ENCODE measurements around the gene FARSA.

The FARSA gene

GRCh38 chr19:12944104-12944674 lies 10.7 kb upstream of the FARSA start:
- no peak overlapping the region for H3K4me3 ChIP-seq (ENCODE audit: low read depth in 1 of 2, low read length in 2 of 2)
- no peaks in the 10 kb centered on the region for H3K27me3 ChIP-seq (ENCODE audit: low read depth, low read length)
- H3K9me3 ChIP-seq (ENCODE audit: control insufficient read depth in 1 of 2, low read length in 2 of 2): no peaks in the 10 kb centered on the region
- no peak overlapping the region for H3K27ac ChIP-seq (ENCODE audit: low read length)
- H3K4me1 ChIP-seq (ENCODE audit: control insufficient read depth in 1 of 2, insufficient read depth in 2 of 2, low read length in 2 of 2): peaks cover 16 to 57% of the 10 kb centered on the region in 2 donors
- H3K36me3 ChIP-seq (ENCODE audit: control insufficient read depth in 1 of 2, insufficient read depth in 2 of 2, low read length in 2 of 2): peaks cover 46 to 63% of the 10 kb centered on the region in 2 donors

DNA sequence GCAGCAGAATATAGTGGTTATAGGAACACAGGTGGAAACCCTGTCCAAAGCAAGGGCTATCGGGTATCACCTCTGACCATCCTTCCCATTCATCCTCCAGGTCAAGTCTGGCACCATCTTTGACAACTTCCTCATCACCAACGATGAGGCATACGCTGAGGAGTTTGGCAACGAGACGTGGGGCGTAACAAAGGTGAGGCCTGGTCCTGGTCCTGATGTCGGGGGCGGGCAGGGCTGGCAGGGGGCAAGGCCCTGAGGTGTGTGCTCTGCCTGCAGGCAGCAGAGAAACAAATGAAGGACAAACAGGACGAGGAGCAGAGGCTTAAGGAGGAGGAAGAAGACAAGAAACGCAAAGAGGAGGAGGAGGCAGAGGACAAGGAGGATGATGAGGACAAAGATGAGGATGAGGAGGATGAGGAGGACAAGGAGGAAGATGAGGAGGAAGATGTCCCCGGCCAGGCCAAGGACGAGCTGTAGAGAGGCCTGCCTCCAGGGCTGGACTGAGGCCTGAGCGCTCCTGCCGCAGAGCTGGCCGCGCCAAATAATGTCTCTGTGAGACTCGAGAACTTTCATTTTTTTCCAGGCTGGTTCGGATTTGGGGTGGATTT lies 10.0 kb upstream of the FARSA start:
- no peak overlapping the region for H3K27ac ChIP-seq (ENCODE audit: low read length)
- H3K36me3 ChIP-seq (ENCODE audit: control insufficient read depth in 1 of 2, insufficient read depth in 2 of 2, low read length in 2 of 2): peaks cover 40 to 56% of the 10 kb centered on the region in 2 donors
- no peaks in the 10 kb centered on the region for H3K27me3 ChIP-seq (ENCODE audit: low read depth, low read length)
- H3K4me3 ChIP-seq (ENCODE audit: low read depth in 1 of 2, low read length in 2 of 2): no peak overlapping the region
- H3K9me3 ChIP-seq (ENCODE audit: control insufficient read depth in 1 of 2, low read length in 2 of 2): no peaks in the 10 kb centered on the region
- H3K4me1 ChIP-seq (ENCODE audit: control insufficient read depth in 1 of 2, insufficient read depth in 2 of 2, low read length in 2 of 2): peaks cover 16 to 57% of the 10 kb centered on the region in 2 donors

- H3K36me3 ChIP-seq (ENCODE audit: control insufficient read depth in 1 of 2, insufficient read depth in 2 of 2, low read length in 2 of 2): peaks cover 36 to 48% of the 10 kb centered on the region in 2 donors
- no peaks in the 10 kb centered on the region for H3K27me3 ChIP-seq (ENCODE audit: low read depth, low read length)
- no peaks in the 10 kb centered on the region for H3K9me3 ChIP-seq (ENCODE audit: control insufficient read depth in 1 of 2, low read length in 2 of 2)
- H3K4me3 ChIP-seq (ENCODE audit: low read depth in 1 of 2, low read length in 2 of 2): peak overlapping the region; percentile 99
- H3K4me1 ChIP-seq (ENCODE audit: control insufficient read depth in 1 of 2, insufficient read depth in 2 of 2, low read length in 2 of 2): peaks cover 17 to 49% of the 10 kb centered on the region in 2 donors
- H3K27ac ChIP-seq (ENCODE audit: low read length): no peak overlapping the region
Observed at GRCh38 chr19:12940897-12941296, 7.4 kb upstream of the FARSA start.

DNA sequence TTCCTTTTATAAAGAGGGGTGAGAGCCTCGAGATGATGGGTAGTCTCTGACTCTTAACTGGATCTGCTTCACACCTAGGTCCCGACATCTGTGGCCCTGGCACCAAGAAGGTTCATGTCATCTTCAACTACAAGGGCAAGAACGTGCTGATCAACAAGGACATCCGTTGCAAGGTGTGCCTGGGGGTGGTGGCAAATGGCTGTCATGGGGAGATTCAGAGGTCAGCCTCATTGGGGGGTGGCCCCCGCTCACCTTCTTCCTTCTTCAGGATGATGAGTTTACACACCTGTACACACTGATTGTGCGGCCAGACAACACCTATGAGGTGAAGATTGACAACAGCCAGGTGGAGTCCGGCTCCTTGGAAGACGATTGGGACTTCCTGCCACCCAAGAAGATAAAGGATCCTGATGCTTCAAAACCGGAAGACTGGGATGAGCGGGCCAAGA lies 6.5 kb upstream of the FARSA start:
- H3K36me3 ChIP-seq (ENCODE audit: control insufficient read depth in 1 of 2, insufficient read depth in 2 of 2, low read length in 2 of 2): peaks cover 36 to 48% of the 10 kb centered on the region in 2 donors
- H3K27me3 ChIP-seq (ENCODE audit: low read depth, low read length): no peaks in the 10 kb centered on the region
- H3K4me3 ChIP-seq (ENCODE audit: low read depth in 1 of 2, low read length in 2 of 2): peak overlapping the region; percentile 99
- H3K27ac ChIP-seq (ENCODE audit: low read length): peak overlapping the region; percentile 94
- H3K9me3 ChIP-seq (ENCODE audit: control insufficient read depth in 1 of 2, low read length in 2 of 2): no peaks in the 10 kb centered on the region
- peaks cover 17 to 49% of the 10 kb centered on the region in 2 donors for H3K4me1 ChIP-seq (ENCODE audit: control insufficient read depth in 1 of 2, insufficient read depth in 2 of 2, low read length in 2 of 2)

GRCh38 chr19:12938779-12939601 lies 5.5 kb upstream of the FARSA start:
- peak overlapping the region; percentile 94 for H3K27ac ChIP-seq (ENCODE audit: low read length)
- no peaks in the 10 kb centered on the region for H3K27me3 ChIP-seq (ENCODE audit: low read depth, low read length)
- H3K4me3 ChIP-seq (ENCODE audit: low read depth in 1 of 2, low read length in 2 of 2): peak overlapping the region; percentile 99
- H3K4me1 ChIP-seq (ENCODE audit: control insufficient read depth in 1 of 2, insufficient read depth in 2 of 2, low read length in 2 of 2): peaks cover 18 to 45% of the 10 kb centered on the region in 2 donors
- no peaks in the 10 kb centered on the region for H3K9me3 ChIP-seq (ENCODE audit: control insufficient read depth in 1 of 2, low read length in 2 of 2)
- peaks cover 27 to 39% of the 10 kb centered on the region in 2 donors for H3K36me3 ChIP-seq (ENCODE audit: control insufficient read depth in 1 of 2, insufficient read depth in 2 of 2, low read length in 2 of 2)

DNA sequence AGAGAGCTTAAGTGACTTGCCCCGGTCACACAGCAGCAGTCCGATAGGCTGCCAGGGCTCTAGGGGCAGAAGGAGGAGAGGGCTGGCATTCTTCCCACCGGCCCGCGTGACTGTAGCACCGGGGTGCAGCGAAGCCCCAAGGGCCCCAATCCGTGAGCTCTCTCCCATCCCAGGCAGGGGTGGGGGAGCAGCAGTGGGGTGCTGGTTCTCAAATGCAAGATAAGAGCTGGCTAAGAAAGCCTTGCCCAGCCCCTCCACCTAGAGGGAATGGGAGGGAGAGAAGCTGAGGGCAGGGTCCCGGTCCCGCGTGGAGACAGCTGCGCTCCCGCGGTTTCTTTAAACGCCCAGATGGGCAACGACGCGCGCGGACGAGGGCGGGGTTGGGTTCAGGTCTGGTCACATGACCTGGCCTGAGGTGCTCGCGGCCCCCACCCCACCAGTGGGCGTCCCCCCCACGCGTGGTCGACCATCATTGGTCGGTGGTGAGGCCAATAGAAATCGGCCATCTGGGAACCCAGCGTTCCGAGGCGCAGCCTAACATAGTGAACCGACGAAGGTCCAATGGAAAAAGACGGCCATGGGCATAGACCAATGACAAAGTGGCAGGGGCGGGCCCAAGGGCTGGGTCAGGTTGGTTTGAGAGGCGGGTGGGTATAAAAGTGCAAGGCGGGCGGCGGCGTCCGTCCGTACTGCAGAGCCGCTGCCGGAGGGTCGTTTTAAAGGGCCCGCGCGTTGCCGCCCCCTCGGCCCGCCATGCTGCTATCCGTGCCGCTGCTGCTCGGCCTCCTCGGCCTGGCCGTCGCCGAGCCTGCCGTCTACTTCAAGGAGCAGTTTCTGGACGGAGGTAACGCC lies 4.6 kb upstream of the FARSA start, which contains the start of gene CALR:
Gene CALR (plus strand): TSS at position 683 of the 852 bp plus-strand sequence. CDS start 71 bp downstream, at position 754.
- Histone ChIP-seq H3K36me3 (ENCODE audit: control insufficient read depth in 1 of 2, insufficient read depth in 2 of 2, low read length in 2 of 2) (peaks cover 20 to 31% of the 10 kb centered on the region in 2 donors), H3K27me3 (ENCODE audit: low read depth, low read length) (no peaks in the 10 kb centered on the region), H3K9me3 (ENCODE audit: control insufficient read depth in 1 of 2, low read length in 2 of 2) (no peaks in the 10 kb centered on the region), H3K4me1 (ENCODE audit: control insufficient read depth in 1 of 2, insufficient read depth in 2 of 2, low read length in 2 of 2) (peaks cover 20 to 38% of the 10 kb centered on the region in 2 donors), H3K27ac (ENCODE audit: low read length) (peak within 1 kb of the TSS; percentile 94), H3K4me3 (ENCODE audit: low read depth in 1 of 2, low read length in 2 of 2) (peak within 1 kb of the TSS; percentile 99)

- Histone ChIP-seq H3K27ac (ENCODE audit: low read length) (no peak overlapping the region), H3K4me1 (ENCODE audit: control insufficient read depth in 1 of 2, insufficient read depth in 2 of 2, low read length in 2 of 2) (peaks cover 25 to 37% of the 10 kb centered on the region in 2 donors)
Observed at GRCh38 chr19:12937093-12937926, 3.8 kb upstream of the FARSA start.

GRCh38 chr19:12936582-12936981 lies 3.1 kb upstream of the FARSA start:
- Histone ChIP-seq H3K36me3 (ENCODE audit: control insufficient read depth in 1 of 2, insufficient read depth in 2 of 2, low read length in 2 of 2) (peaks cover 17 to 18% of the 10 kb centered on the region in 2 donors), H3K4me3 (ENCODE audit: low read depth in 1 of 2, low read length in 2 of 2) (no peak overlapping the region), H3K27ac (ENCODE audit: low read length) (no peak overlapping the region), H3K9me3 (ENCODE audit: control insufficient read depth in 1 of 2, low read length in 2 of 2) (no peaks in the 10 kb centered on the region), H3K4me1 (ENCODE audit: control insufficient read depth in 1 of 2, insufficient read depth in 2 of 2, low read length in 2 of 2) (peaks cover 25 to 42% of the 10 kb centered on the region in 2 donors), H3K27me3 (ENCODE audit: low read depth, low read length) (no peaks in the 10 kb centered on the region)

More at GRCh38 chr19:12937093-12937926, 3.8 kb upstream of the FARSA start:
- Histone ChIP-seq H3K9me3 (ENCODE audit: control insufficient read depth in 1 of 2, low read length in 2 of 2) (no peaks in the 10 kb centered on the region), H3K4me3 (ENCODE audit: low read depth in 1 of 2, low read length in 2 of 2) (peak overlapping the region; percentile 65 to 99), H3K27me3 (ENCODE audit: low read depth, low read length) (no peaks in the 10 kb centered on the region), H3K36me3 (ENCODE audit: control insufficient read depth in 1 of 2, insufficient read depth in 2 of 2, low read length in 2 of 2) (peaks cover 19 to 26% of the 10 kb centered on the region in 2 donors)

- Histone ChIP-seq H3K27ac (ENCODE audit: low read length) (no peak overlapping the region), H3K36me3 (ENCODE audit: control insufficient read depth in 1 of 2, insufficient read depth in 2 of 2, low read length in 2 of 2) (peaks cover 8 to 9% of the 10 kb centered on the region in 2 donors), H3K9me3 (ENCODE audit: control insufficient read depth in 1 of 2, low read length in 2 of 2) (no peaks in the 10 kb centered on the region), H3K4me3 (ENCODE audit: low read depth in 1 of 2, low read length in 2 of 2) (no peak overlapping the region), H3K27me3 (ENCODE audit: low read depth, low read length) (no peaks in the 10 kb centered on the region), H3K4me1 (ENCODE audit: control insufficient read depth in 1 of 2, insufficient read depth in 2 of 2, low read length in 2 of 2) (peaks cover 20 to 32% of the 10 kb centered on the region in 2 donors)
Observed at GRCh38 chr19:12935071-12935470, 1.6 kb upstream of the FARSA start.

Data from muscle layer of duodenum (tissue), 2 donors.